ENCODE measurements around the gene PXDN.
"Not testable (repeated sequence)": the region's sequence is repeated elsewhere in the genome, so short reads cannot be mapped to it uniquely, and the experiment has no call there.

DNA sequence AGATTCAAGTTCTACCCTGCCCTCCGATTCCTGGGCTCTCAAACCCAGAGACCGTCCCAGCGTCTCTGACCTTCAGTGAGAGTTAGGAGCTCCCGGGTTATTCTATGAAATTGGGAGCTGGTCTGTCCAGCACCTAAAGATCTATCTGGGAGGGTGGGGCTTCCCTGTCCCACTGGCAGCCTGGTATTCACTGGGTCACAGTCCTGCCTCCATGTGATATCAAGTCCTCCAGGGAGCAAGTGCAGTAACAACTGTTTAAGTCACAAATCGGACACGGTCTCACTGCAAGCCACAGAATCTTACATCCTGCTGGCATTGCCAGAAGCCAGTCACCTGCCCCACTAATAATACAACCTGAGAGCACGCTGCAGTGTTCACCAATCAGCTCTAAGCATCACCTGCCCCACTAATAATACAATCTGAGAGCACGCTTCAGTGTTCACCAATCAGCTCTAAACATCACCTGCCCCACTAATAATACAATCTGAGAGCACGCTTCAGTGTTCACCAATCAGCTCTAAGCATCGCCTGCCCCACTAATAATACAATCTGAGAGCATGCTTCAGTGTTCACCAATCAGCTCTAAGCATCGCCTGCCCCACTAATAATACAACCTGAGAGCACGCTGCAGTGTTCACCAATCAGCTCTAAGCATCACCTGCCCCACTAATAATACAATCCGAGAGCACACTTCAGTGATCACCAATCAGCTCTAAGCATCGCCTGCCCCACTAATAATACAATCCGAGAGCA, 38.0 kb downstream of the PXDN start:
- TF ChIP-seq POLR2AphosphoS5 (IDR thresholded peaks at IDR 0.05), result not testable (repeated sequence)
- TF ChIP-seq, protein P1, sequence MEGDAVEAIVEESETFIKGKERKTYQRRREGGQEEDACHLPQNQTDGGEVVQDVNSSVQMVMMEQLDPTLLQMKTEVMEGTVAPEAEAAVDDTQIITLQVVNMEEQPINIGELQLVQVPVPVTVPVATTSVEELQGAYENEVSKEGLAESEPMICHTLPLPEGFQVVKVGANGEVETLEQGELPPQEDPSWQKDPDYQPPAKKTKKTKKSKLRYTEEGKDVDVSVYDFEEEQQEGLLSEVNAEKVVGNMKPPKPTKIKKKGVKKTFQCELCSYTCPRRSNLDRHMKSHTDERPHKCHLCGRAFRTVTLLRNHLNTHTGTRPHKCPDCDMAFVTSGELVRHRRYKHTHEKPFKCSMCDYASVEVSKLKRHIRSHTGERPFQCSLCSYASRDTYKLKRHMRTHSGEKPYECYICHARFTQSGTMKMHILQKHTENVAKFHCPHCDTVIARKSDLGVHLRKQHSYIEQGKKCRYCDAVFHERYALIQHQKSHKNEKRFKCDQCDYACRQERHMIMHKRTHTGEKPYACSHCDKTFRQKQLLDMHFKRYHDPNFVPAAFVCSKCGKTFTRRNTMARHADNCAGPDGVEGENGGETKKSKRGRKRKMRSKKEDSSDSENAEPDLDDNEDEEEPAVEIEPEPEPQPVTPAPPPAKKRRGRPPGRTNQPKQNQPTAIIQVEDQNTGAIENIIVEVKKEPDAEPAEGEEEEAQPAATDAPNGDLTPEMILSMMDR (IDR thresholded peaks at IDR 0.05), result not testable (repeated sequence)
